ENCODE measurements around the gene MCCC1. TPM values are rescaled to one million over a fixed set of nuclear protein-coding genes. Genes with fewer than 3 reads are reported as not detected.

The MCCC1 gene
- total RNA-seq, 1 donor: 14.7 TPM

- peak overlapping the region; percentile 90 for H3K4me3 ChIP-seq (ENCODE audit: low read depth, low read length)
- peak; percentile 12 for DNase-seq (ENCODE audit: low read depth)
- TF ChIP-seq, protein P1, sequence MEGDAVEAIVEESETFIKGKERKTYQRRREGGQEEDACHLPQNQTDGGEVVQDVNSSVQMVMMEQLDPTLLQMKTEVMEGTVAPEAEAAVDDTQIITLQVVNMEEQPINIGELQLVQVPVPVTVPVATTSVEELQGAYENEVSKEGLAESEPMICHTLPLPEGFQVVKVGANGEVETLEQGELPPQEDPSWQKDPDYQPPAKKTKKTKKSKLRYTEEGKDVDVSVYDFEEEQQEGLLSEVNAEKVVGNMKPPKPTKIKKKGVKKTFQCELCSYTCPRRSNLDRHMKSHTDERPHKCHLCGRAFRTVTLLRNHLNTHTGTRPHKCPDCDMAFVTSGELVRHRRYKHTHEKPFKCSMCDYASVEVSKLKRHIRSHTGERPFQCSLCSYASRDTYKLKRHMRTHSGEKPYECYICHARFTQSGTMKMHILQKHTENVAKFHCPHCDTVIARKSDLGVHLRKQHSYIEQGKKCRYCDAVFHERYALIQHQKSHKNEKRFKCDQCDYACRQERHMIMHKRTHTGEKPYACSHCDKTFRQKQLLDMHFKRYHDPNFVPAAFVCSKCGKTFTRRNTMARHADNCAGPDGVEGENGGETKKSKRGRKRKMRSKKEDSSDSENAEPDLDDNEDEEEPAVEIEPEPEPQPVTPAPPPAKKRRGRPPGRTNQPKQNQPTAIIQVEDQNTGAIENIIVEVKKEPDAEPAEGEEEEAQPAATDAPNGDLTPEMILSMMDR (IDR thresholded peaks at IDR 0.05; ENCODE audit: insufficient read depth, low read depth, low read length): no peak
Measured at GRCh38 chr3:182979103-182979673, 120.1 kb downstream of the MCCC1 start.

DNA sequence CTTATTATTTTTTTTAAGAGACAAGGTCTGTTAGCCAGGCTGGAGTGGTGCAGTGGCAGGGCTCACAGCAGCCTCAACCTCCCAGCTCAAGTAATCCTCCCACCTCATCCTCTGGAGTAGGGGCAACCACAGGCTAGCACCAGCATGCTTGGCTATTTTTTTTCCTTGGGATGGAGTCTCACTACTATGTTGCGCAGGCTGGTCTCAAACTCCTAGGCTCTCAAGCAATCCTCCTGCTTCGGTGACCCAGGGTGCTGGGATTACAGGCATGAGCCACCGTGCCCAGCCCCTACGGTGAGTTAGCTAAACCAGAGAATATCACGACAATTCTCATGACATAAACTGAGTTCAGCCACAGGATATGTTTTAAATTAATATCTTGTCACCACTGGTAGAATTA lies 120.9 kb downstream of the MCCC1 start:
- TF ChIP-seq, protein P1 (IDR thresholded peaks at IDR 0.05; ENCODE audit: insufficient read depth, low read depth, low read length): no peak
- H3K4me3 ChIP-seq (ENCODE audit: low read depth, low read length): no peak overlapping the region

GRCh38 chr3:182973047-182973446 lies 126.2 kb downstream of the MCCC1 start:
- TF ChIP-seq, protein P1 (IDR thresholded peaks at IDR 0.05; ENCODE audit: insufficient read depth, low read depth, low read length): no peak
- H3K4me3 ChIP-seq (ENCODE audit: low read depth, low read length): no peak overlapping the region
- no peak for DNase-seq (ENCODE audit: low read depth)

More for the DNA sequence above, 120.9 kb downstream of the MCCC1 start:
- no peak for DNase-seq (ENCODE audit: low read depth)

GRCh38 chr3:182972387-182972786 lies 126.9 kb downstream of the MCCC1 start:
- TF ChIP-seq, protein P1 (IDR thresholded peaks at IDR 0.05; ENCODE audit: insufficient read depth, low read depth, low read length): no peak
- H3K4me3 ChIP-seq (ENCODE audit: low read depth, low read length): no peak overlapping the region
- no peak for DNase-seq (ENCODE audit: low read depth)

GRCh38 chr3:182971637-182972036 lies 127.7 kb downstream of the MCCC1 start:
- peak; percentile 59 for DNase-seq (ENCODE audit: low read depth)
- TF ChIP-seq, protein P1 (IDR thresholded peaks at IDR 0.05; ENCODE audit: insufficient read depth, low read depth, low read length): no peak
- H3K4me3 ChIP-seq (ENCODE audit: low read depth, low read length): no peak overlapping the region

DNA sequence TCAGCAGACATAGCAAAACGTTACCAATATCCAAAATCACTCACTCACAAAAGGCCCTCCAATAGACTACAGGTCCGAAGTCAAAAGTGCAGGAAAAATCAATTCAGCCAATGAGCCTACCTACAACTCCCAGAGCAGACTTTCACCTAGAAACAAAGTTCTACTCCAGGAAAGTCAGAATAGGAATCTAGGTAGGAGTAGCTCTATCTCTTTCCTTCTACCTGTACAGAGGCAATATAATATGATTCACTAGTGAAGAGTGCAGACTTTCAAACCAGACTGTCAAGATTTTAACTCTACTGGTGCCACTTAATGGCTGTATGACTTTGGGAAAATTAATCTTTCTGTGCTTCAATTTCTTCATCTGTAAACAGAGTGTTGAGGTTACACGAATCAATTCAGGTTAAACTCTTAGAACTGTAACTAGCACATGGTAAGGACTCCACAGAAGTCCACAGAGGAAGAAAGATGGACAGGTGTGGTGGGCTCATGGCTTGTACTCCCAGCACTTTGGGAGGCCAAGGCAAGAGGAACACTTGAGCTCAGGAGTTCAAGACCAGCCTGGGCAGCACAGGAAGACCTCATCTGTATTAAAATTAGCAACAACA lies 128.4 kb downstream of the MCCC1 start:
- TF ChIP-seq, protein P1 (IDR thresholded peaks at IDR 0.05; ENCODE audit: insufficient read depth, low read depth, low read length): no peak
- H3K4me3 ChIP-seq (ENCODE audit: low read depth, low read length): no peak overlapping the region
- DNase-seq (ENCODE audit: low read depth): no peak
